CD4-positive, alpha-beta T cell (primary cell): ENCODE measurements around the gene NXPH4. TPM values are rescaled to one million over a fixed set of nuclear protein-coding genes. Genes with fewer than 3 reads are reported as not detected.

Source experiments
- ATAC-seq: fragments of 200-7000 bp; cut with Tn5 transposase; one replicate; pipeline ENCODE4 v1.10.0; 2022; ENCODE audit warnings: mild to moderate bottlenecking; ENCODE audit not compliant: poor library complexity
- CTCF ChIA-PET: fragments of 350-600 bp; sonication (Branson Sonifier 250); formaldehyde crosslinking; loops from one replicate; lab custom pipeline; 2021; ENCODE audit warnings: antibody characterized with exemption, inconsistent platforms; lab: Charles Lee
- POLR2A ChIA-PET: fragments of 350-600 bp; sonication (Branson Sonifier 250); formaldehyde crosslinking; loops from one replicate; lab custom pipeline; 2021; ENCODE audit warnings: antibody characterized with exemption, inconsistent platforms; lab: Charles Lee
- DNase-seq, 14 experiments: peaks; one replicate each; pipeline ENCODE4 v3.0.0-alpha.2; 2013 to 2020; ENCODE audit warnings: mixed read lengths in 2 of 14
- H3K27ac ChIP-seq, 2 donors: one replicate each; pipeline versions ENCODE4 v1.5.1 to v1.7.0; 2013; ENCODE audit warnings: low read length in 2 of 2, low read depth in 1 of 2, mild to moderate bottlenecking in 1 of 2
- H3K27me3 ChIP-seq, 2 experiments: 1 replicate in 1 of 2; 2 replicates in 1 of 2; pipeline versions ENCODE4 v1.6.1 to v1.7.0; 2013; ENCODE audit warnings: low read length in 2 of 2, control low read depth in 1 of 2, mild to moderate bottlenecking in 1 of 2, moderate library complexity in 1 of 2; ENCODE audit not compliant: insufficient read depth in 2 of 2, control insufficient read depth in 1 of 2
- H3K36me3 ChIP-seq: one replicate; pipeline ENCODE4 v1.6.1; 2013; ENCODE audit warnings: low read length, control low read depth; ENCODE audit not compliant: insufficient read depth
- H3K4me1 ChIP-seq: one replicate; pipeline ENCODE4 v1.6.1; 2013; ENCODE audit warnings: low read length, control low read depth; ENCODE audit not compliant: insufficient read depth
- H3K4me3 ChIP-seq: one replicate; pipeline ENCODE4 v1.5.1; 2013; ENCODE audit warnings: mild to moderate bottlenecking, low read length, moderate library complexity
- H3K9me3 ChIP-seq, 2 experiments: 1 replicate in 1 of 2; 2 replicates in 1 of 2; pipeline versions ENCODE4 v1.6.1 to v1.7.0; 2013; ENCODE audit warnings: low read length in 2 of 2, mild to moderate bottlenecking in 2 of 2, control low read depth in 1 of 2, moderate library complexity in 1 of 2; ENCODE audit not compliant: control insufficient read depth in 1 of 2, insufficient read depth in 1 of 2
- H3K27ac Mint-ChIP-seq: one replicate; pipeline ENCODE4 v1.8.0; 2020; ENCODE audit warnings: mixed read lengths
- H3K27me3 Mint-ChIP-seq: one replicate; pipeline ENCODE4 v1.8.0; 2021; ENCODE audit warnings: mixed read lengths
- H3K36me3 Mint-ChIP-seq: one replicate; pipeline ENCODE4 v1.8.0; 2021; ENCODE audit warnings: low read depth, mixed read lengths
- H3K4me1 Mint-ChIP-seq: one replicate; pipeline ENCODE4 v1.8.0; 2021; ENCODE audit warnings: low read depth, mixed read lengths
- H3K4me3 Mint-ChIP-seq: one replicate; pipeline ENCODE4 v1.8.0; 2020; ENCODE audit warnings: mild to moderate bottlenecking, mixed read lengths
- H3K9me3 Mint-ChIP-seq: one replicate; pipeline ENCODE4 v1.8.0; 2020; ENCODE audit warnings: mixed read lengths
- CTCF ChIP-seq: fragments of 200-600 bp; IDR thresholded peaks from one replicate; pipeline ENCODE4 v1.8.0; 2022; ENCODE audit warnings: antibody characterized with exemption, mild to moderate bottlenecking
- intact Hi-C, 2 experiments: fragments of 100-400 bp; cut with DNase I in 1 of 2; cut with micrococcal nuclease in 1 of 2; formaldehyde crosslinking; loops; one replicate each; pipeline versions ENCODE4 v1.15.1 to v1.9.0; 2023 to 2025; cut with DNase I, micrococcal nuclease
- total RNA-seq, 174 experiments: library from RNA in 2 of 174; stranded (reverse) in 2 of 174; gene quantifications; one replicate each; pipeline ENCODE4 v1.2.3 and lab custom pipeline; 2021 to 2026

The NXPH4 gene
- total RNA-seq, 2 experiments from 2014 or later, result not detected

- H3K4me3 ChIP-seq, result no peak overlapping the region
- TF ChIP-seq CTCF, result no peak
- intact Hi-C loops, result no loop called here
- H3K36me3 Mint-ChIP-seq, result peaks cover 17% of the 10 kb centered on the region
- no peak overlapping the region for H3K4me3 Mint-ChIP-seq
- H3K4me1 Mint-ChIP-seq, result no peaks in the 10 kb centered on the region
- no peaks in the 10 kb centered on the region for H3K4me1 ChIP-seq
- no peak overlapping the region for H3K27ac Mint-ChIP-seq
- no peaks in the 10 kb centered on the region for H3K9me3 Mint-ChIP-seq
- ATAC-seq (no peak), DNase-seq (no peak)
- peaks cover 3% of the 10 kb centered on the region for H3K36me3 ChIP-seq
- ChIA-PET POLR2A (no interaction called here), CTCF (no interaction called here)
- no peak overlapping the region for H3K27ac ChIP-seq
- H3K9me3 ChIP-seq, result no peaks in the 10 kb centered on the region
- H3K27me3 ChIP-seq, result no peaks in the 10 kb centered on the region
- no peaks in the 10 kb centered on the region for H3K27me3 Mint-ChIP-seq
Observed at GRCh38 chr12:57199191-57199590, 17.4 kb upstream of the NXPH4 start.

- Histone ChIP-seq H3K36me3 (peaks cover 3% of the 10 kb centered on the region), H3K4me3 (no peak overlapping the region), H3K9me3 (no peaks in the 10 kb centered on the region), H3K27me3 (no peaks in the 10 kb centered on the region), H3K4me1 (no peaks in the 10 kb centered on the region), H3K27ac (no peak overlapping the region)
- Mint-ChIP-seq H3K27me3 (no peaks in the 10 kb centered on the region), H3K4me1 (no peaks in the 10 kb centered on the region), H3K27ac (no peak overlapping the region), H3K36me3 (peaks cover 17% of the 10 kb centered on the region), H3K9me3 (no peaks in the 10 kb centered on the region), H3K4me3 (no peak overlapping the region)
- no peak for DNase-seq
- ATAC-seq, result no peak
- no peak for TF ChIP-seq CTCF
- CTCF ChIA-PET, result no interaction called here
- intact Hi-C loops, result no loop called here
- POLR2A ChIA-PET, result no interaction called here
Observed at GRCh38 chr12:57200497-57200896, 16.1 kb upstream of the NXPH4 start.

GRCh38 chr12:57201219-57201618 is 15.4 kb upstream of the NXPH4 start:
- peaks cover 17% of the 10 kb centered on the region for H3K36me3 Mint-ChIP-seq
- Histone ChIP-seq H3K27ac (no peak overlapping the region), H3K9me3 (no peaks in the 10 kb centered on the region), H3K4me3 (no peak overlapping the region), H3K27me3 (no peaks in the 10 kb centered on the region), H3K36me3 (peaks cover 3% of the 10 kb centered on the region), H3K4me1 (no peaks in the 10 kb centered on the region)
- H3K27ac Mint-ChIP-seq, result no peak overlapping the region
- DNase-seq (no peak), ATAC-seq (no peak)
- H3K4me3 Mint-ChIP-seq, result no peak overlapping the region
- POLR2A ChIA-PET, result no interaction called here
- intact Hi-C loops, result no loop called here
- no peaks in the 10 kb centered on the region for H3K4me1 Mint-ChIP-seq
- no peaks in the 10 kb centered on the region for H3K27me3 Mint-ChIP-seq
- CTCF ChIA-PET, result no interaction called here
- H3K9me3 Mint-ChIP-seq, result no peaks in the 10 kb centered on the region
- TF ChIP-seq CTCF, result no peak
